Lower lobe of right lung (tissue), 2 donors: ENCODE data around the gene MASP1. TPM values are rescaled to one million over a fixed set of nuclear protein-coding genes. Genes with fewer than 3 reads are reported as not detected.
A peak's percentile ranks its signal among the peaks of the same experiment; 100 is the strongest.

Experiments
- ATAC-seq, 2 donors: fragments of 200-7000 bp; cut with Tn5 transposase; one replicate each; pipeline ENCODE4 v1.9.1; 2020 to 2022; ENCODE audit warnings: mild to moderate bottlenecking in 2 of 2, moderate library complexity in 2 of 2
- DNase-seq: peaks from one replicate; pipeline ENCODE4 v3.0.0-alpha.2; 2020
- H3K27ac ChIP-seq: fragments of 200-600 bp; one replicate; pipeline ENCODE4 v1.8.0; 2022
- H3K27me3 ChIP-seq: fragments of 200-600 bp; one replicate; pipeline ENCODE4 v1.8.0; 2022; ENCODE audit warnings: low read depth
- H3K36me3 ChIP-seq: fragments of 200-600 bp; one replicate; pipeline ENCODE4 v1.8.0; 2022; ENCODE audit warnings: mild to moderate bottlenecking
- H3K4me1 ChIP-seq: fragments of 200-600 bp; one replicate; pipeline ENCODE4 v1.8.0; 2022
- H3K4me3 ChIP-seq: fragments of 200-600 bp; one replicate; pipeline ENCODE4 v1.8.0; 2022; ENCODE audit warnings: mild to moderate bottlenecking
- H3K9me3 ChIP-seq: fragments of 200-600 bp; one replicate; pipeline ENCODE4 v1.8.0; 2022
- intact Hi-C: fragments of 100-400 bp; cut with DNase I; formaldehyde crosslinking; loops from one replicate; pipeline ENCODE4 v1.11.0; 2022
- total RNA-seq: library from RNA; stranded (reverse); fragmentation: NEBNext Ultra II Directional; extraction: Animal tissue kit (Norgen Biotek cat#: 25700); gene quantifications from one replicate; pipeline ENCODE4 v1.2.1, GENCODE V29; 2021
- TF ChIP-seq, protein P1 (sequence below): fragments of 200-600 bp; IDR thresholded peaks from one replicate; pipeline ENCODE4 v1.8.0; 2022; ENCODE audit warnings: antibody characterized with exemption, mild to moderate bottlenecking
- donor health status: DM: no; HTN: yes; CAD: no; lungs with severe emphysema.

MASP1 gene
- total RNA-seq, 1 donor from 2014 or later, result 4.3 TPM

DNA sequence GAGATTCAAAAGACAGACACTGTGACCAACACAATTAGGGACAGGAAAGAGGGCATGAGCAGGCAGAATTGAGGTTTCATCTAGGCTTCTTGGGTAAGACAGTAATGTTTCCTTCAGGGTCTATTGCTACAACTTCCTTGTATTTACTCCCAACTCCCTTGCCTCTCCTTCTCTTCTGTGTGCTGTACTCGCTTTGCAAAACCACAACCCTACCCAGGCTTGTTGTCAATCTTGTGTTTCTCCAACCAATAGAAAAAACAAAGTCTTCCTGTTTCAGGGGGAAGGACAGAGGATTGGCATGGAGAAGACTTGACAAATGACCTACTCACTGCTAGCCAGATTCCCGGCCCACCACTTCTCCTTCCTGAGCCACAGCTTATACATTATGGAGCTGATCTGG lies 36.3 kb upstream of the MASP1 start:
- TF ChIP-seq, protein P1, sequence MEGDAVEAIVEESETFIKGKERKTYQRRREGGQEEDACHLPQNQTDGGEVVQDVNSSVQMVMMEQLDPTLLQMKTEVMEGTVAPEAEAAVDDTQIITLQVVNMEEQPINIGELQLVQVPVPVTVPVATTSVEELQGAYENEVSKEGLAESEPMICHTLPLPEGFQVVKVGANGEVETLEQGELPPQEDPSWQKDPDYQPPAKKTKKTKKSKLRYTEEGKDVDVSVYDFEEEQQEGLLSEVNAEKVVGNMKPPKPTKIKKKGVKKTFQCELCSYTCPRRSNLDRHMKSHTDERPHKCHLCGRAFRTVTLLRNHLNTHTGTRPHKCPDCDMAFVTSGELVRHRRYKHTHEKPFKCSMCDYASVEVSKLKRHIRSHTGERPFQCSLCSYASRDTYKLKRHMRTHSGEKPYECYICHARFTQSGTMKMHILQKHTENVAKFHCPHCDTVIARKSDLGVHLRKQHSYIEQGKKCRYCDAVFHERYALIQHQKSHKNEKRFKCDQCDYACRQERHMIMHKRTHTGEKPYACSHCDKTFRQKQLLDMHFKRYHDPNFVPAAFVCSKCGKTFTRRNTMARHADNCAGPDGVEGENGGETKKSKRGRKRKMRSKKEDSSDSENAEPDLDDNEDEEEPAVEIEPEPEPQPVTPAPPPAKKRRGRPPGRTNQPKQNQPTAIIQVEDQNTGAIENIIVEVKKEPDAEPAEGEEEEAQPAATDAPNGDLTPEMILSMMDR, result no peak
- Histone ChIP-seq H3K27me3 (no peaks in the 10 kb centered on the region), H3K4me1 (no peaks in the 10 kb centered on the region), H3K9me3 (no peaks in the 10 kb centered on the region), H3K36me3 (no peaks in the 10 kb centered on the region), H3K27ac (no peak overlapping the region), H3K4me3 (no peak overlapping the region)
- ATAC-seq, result peak; percentile 19 to 50
- DNase-seq, result no peak
- intact Hi-C loops, result no loop called here

DNA sequence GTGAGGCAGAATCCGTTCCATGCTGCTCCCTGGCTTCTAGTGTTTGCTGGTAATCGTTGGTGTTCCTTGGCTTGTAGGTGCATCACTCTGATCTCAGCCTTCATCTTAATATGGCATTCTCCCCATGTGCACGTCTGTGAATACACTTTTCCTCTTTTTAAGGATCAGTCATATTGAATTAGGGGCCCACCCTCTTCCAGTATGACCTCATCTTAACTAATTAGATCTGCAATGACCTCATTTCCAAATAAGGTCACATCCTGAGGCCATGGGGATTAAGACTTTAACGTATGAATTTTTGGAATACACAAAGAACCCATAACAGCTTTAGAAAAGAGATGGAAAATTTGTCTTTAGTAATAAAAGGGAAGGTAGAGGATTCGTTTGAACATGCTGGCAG lies 34.1 kb upstream of the MASP1 start:
- no peak overlapping the region for H3K27ac ChIP-seq
- no peaks in the 10 kb centered on the region for H3K9me3 ChIP-seq
- no peak for ATAC-seq
- no peaks in the 10 kb centered on the region for H3K4me1 ChIP-seq
- no peaks in the 10 kb centered on the region for H3K36me3 ChIP-seq
- no peak overlapping the region for H3K4me3 ChIP-seq
- no peak for DNase-seq
- intact Hi-C loops, result no loop called here
- TF ChIP-seq, protein P1, result no peak
- no peaks in the 10 kb centered on the region for H3K27me3 ChIP-seq

DNA sequence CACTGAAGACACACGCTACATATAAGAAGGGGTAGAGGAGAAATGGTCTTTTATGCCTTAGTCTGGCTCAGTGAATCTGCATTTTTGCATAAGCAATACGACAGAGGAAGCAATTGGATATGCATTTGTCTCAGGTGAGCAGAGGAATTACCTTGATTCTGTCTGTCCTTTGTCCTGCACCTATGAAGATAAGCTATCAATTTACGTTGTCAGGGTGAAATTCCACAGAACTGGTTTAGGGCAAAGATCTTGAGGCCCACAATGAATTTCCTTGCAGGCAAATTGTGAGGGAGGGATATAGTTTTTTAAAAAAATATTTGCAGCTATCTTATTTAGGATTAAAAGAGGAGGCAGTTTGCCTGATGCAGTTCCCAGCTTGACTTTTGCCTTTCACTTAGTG lies 31.6 kb upstream of the MASP1 start:
- intact Hi-C loops, result no loop called here
- H3K27ac ChIP-seq, result no peak overlapping the region
- DNase-seq, result no peak
- no peak for ATAC-seq
- no peaks in the 10 kb centered on the region for H3K9me3 ChIP-seq
- TF ChIP-seq, protein P1, result no peak
- no peak overlapping the region for H3K4me3 ChIP-seq
- no peaks in the 10 kb centered on the region for H3K27me3 ChIP-seq
- peaks cover 8% of the 10 kb centered on the region for H3K4me1 ChIP-seq
- no peaks in the 10 kb centered on the region for H3K36me3 ChIP-seq

DNA sequence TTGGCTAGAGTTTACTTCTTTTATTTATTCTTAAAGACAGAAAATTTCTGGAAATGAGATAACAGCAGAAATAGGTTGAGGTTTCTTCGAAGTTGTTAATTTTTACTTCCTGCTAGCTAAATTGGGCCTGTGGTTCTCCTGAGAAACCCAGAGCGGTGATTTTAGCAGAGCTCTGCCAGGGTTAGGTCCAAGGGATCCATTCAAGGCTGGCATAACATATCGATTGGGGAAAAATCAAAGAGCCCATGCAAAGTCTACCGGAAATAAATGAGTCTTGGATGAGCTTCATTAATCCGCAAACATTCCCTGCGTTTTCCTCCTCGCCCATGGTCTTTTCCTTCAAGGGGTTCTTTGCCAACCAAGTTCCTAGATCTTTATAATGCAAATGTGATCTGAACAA lies 30.8 kb upstream of the MASP1 start:
- Histone ChIP-seq H3K27ac (no peak overlapping the region), H3K27me3 (no peaks in the 10 kb centered on the region), H3K36me3 (no peaks in the 10 kb centered on the region), H3K9me3 (no peaks in the 10 kb centered on the region), H3K4me3 (no peak overlapping the region), H3K4me1 (peaks cover 8% of the 10 kb centered on the region)
- ATAC-seq (no peak), DNase-seq (no peak)
- intact Hi-C loops, result no loop called here
- TF ChIP-seq, protein P1, result no peak

DNA sequence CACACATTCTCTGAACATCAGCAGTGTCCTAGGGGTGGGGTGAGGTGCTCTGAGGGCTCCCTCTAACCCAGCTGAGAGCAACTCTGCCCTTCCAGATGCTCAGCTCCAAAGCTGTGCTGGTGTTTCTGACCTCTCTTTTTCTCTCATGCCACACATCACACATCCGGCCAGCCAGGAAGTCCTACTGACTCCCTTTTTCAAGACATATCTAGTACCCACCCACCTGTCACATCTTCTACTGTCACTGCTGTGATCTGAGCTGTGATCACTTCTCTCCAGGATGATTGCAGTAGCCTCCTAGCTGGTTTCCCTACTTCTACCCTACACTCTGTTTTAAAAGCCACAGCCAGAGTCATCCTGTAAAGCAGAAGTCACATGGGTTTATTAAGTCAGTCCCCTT lies 30.2 kb upstream of the MASP1 start:
- peaks cover 8% of the 10 kb centered on the region for H3K4me1 ChIP-seq
- TF ChIP-seq, protein P1, result no peak
- no peak for ATAC-seq
- intact Hi-C loops, result no loop called here
- H3K27me3 ChIP-seq, result peaks cover 3% of the 10 kb centered on the region
- DNase-seq, result no peak
- no peak overlapping the region for H3K4me3 ChIP-seq
- no peaks in the 10 kb centered on the region for H3K36me3 ChIP-seq
- no peaks in the 10 kb centered on the region for H3K9me3 ChIP-seq
- no peak overlapping the region for H3K27ac ChIP-seq
